ENCODE data around the gene DPF3. TPM values are rescaled to one million over a fixed set of nuclear protein-coding genes. Genes with fewer than 3 reads are reported as not detected.

Gene DPF3
- total RNA-seq, 1 donor from 2014 or later = 1.1 TPM

DNA sequence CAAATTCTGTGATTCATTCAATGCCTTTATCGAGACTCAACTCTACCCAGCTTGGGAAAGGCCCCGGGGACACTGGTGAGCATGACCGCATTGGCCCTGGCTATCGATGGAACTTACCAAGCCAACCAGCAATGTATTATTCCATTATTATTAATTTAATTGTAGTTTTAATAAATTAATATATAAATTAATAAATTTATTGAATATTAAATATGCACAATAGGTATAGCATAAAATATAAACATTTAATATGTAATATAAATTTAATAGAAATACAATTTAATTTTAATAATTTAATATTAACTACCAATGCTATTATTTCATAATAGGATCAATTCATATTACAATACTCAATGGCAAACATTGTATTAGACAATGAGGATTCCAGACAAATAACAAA, 163.4 kb downstream of the DPF3 start:
- no peaks in the 10 kb centered on the region for H3K9me3 Mint-ChIP-seq (ENCODE audit: low read depth)
- DNase-seq (ENCODE audit: low spot score) = no peak
- H3K27ac Mint-ChIP-seq (ENCODE audit: unreplicated experiment) = no peak overlapping the region
- TF ChIP-seq CTCF (IDR thresholded peaks at IDR 0.05) = no peak
- peaks cover 9% of the 10 kb centered on the region for H3K4me1 Mint-ChIP-seq (ENCODE audit: low read depth)
- H3K27me3 Mint-ChIP-seq (ENCODE audit: low read depth) = no peaks in the 10 kb centered on the region
- no peak overlapping the region for H3K4me3 Mint-ChIP-seq (ENCODE audit: unreplicated experiment)
- no peaks in the 10 kb centered on the region for H3K36me3 Mint-ChIP-seq (ENCODE audit: low read depth)

DNA sequence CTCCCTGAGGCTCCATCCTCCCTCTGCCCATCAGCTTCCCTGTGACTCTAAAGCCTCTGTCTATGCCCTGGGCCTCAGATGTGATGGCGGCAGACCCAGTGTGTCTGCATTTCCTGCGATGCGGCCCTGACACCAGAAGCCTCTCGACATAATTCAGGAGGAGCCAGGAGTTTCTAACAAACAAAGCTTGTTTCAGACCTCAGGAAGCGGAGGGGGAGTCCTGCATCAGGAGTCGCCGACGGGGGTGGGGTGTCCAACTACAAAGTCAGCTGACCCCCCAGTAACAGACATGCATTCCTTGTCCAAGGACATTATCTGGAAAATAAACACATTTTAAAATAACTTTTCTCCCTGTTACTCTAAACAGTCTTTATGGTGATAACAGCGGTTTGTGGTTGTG, 167.5 kb downstream of the DPF3 start:
- Mint-ChIP-seq H3K9me3 (ENCODE audit: low read depth) (no peaks in the 10 kb centered on the region), H3K36me3 (ENCODE audit: low read depth) (no peaks in the 10 kb centered on the region), H3K27me3 (ENCODE audit: low read depth) (no peaks in the 10 kb centered on the region), H3K27ac (ENCODE audit: unreplicated experiment) (peak overlapping the region; percentile 78), H3K4me3 (ENCODE audit: unreplicated experiment) (no peak overlapping the region), H3K4me1 (ENCODE audit: low read depth) (peaks cover 33% of the 10 kb centered on the region)
- TF ChIP-seq CTCF (IDR thresholded peaks at IDR 0.05) = no peak
- DNase-seq (ENCODE audit: low spot score) = no peak

DNA sequence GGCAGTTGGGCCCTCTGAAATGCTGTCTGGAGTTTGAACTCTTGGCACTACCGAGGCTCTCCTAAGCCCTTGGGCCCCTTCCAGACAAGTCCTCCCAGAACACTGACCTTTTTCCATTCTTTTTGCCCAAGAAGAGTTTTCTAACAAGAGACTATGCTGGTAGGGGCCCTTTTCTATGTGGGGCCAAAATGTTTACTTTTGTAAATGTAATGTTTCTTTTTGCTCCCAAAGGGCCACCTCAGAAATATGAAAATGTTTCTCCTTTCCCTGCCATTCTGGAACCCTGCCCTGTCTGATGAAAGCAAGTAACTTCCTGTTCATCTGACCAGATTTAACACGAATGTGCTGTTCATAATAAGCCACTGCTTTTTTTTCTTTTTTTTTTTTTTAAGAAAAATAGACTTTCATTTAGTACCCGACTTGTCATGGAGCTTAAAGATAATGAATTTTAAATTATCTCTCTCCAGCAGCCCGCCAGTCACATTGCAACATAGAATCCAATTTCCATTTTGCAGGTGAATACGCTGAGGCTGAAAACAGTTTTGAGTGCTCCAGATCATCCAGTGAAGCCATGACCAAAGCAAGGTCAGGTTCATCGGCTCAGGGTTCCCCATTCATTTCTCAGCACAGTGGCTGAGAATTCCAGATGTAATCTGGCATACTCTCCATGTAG, 169.9 kb downstream of the DPF3 start:
- Mint-ChIP-seq H3K4me3 (ENCODE audit: unreplicated experiment) (no peak overlapping the region), H3K9me3 (ENCODE audit: low read depth) (no peaks in the 10 kb centered on the region), H3K27me3 (ENCODE audit: low read depth) (no peaks in the 10 kb centered on the region), H3K36me3 (ENCODE audit: low read depth) (no peaks in the 10 kb centered on the region), H3K4me1 (ENCODE audit: low read depth) (peaks cover 33% of the 10 kb centered on the region), H3K27ac (ENCODE audit: unreplicated experiment) (peak overlapping the region; percentile 78)
- no peak for TF ChIP-seq CTCF (IDR thresholded peaks at IDR 0.05)
- no peak for DNase-seq (ENCODE audit: low spot score)

GRCh38 chr14:72722201-72722785, 171.6 kb downstream of the DPF3 start:
- no peak overlapping the region for H3K4me3 Mint-ChIP-seq (ENCODE audit: unreplicated experiment)
- H3K9me3 Mint-ChIP-seq (ENCODE audit: low read depth) = no peaks in the 10 kb centered on the region
- H3K27ac Mint-ChIP-seq (ENCODE audit: unreplicated experiment) = no peak overlapping the region
- peaks cover 33% of the 10 kb centered on the region for H3K4me1 Mint-ChIP-seq (ENCODE audit: low read depth)
- no peak for TF ChIP-seq CTCF (IDR thresholded peaks at IDR 0.05)
- no peak for DNase-seq (ENCODE audit: low spot score)
- no peaks in the 10 kb centered on the region for H3K36me3 Mint-ChIP-seq (ENCODE audit: low read depth)
- H3K27me3 Mint-ChIP-seq (ENCODE audit: low read depth) = no peaks in the 10 kb centered on the region

DNA sequence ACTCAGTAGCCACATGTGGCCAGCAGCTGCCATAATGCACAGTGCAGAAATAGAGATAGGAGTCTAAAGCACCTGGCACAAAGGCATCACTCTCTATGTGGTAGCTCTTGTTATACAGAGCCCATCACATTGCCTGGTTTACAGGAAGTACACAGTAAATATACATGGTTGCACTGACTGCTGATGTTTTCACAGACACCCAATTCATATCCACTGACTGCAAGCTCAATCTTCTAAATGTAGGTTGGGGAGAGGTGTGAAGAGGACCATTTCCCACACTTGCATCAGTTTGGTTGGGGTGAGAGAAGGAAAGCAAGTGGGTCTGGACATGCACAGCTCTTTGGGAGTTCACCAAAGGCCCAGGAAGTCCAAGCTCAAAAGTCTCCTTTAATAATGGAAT, 172.8 kb downstream of the DPF3 start:
- Mint-ChIP-seq H3K27ac (ENCODE audit: unreplicated experiment) (no peak overlapping the region), H3K36me3 (ENCODE audit: low read depth) (no peaks in the 10 kb centered on the region), H3K27me3 (ENCODE audit: low read depth) (no peaks in the 10 kb centered on the region), H3K4me3 (ENCODE audit: unreplicated experiment) (no peak overlapping the region), H3K9me3 (ENCODE audit: low read depth) (no peaks in the 10 kb centered on the region), H3K4me1 (ENCODE audit: low read depth) (peaks cover 26% of the 10 kb centered on the region)
- no peak for TF ChIP-seq CTCF (IDR thresholded peaks at IDR 0.05)
- DNase-seq (ENCODE audit: low spot score) = no peak
